PFSK-1 (cell line): Measurements from ENCODE around the gene SARDH.

Source experiments
- FOXP2 ChIP-seq: optimal IDR thresholded peaks from 2 replicates; pipeline ENCODE3; 2011; ENCODE audit warnings: borderline replicate concordance, control low read depth, inconsistent platforms; ENCODE audit not compliant: insufficient read depth; ENCODE audit errors: extremely low read length, extremely low read depth
- POLR2AphosphoS5 ChIP-seq: IDR thresholded peaks from 2 replicates; pipeline ENCODE4 v1.6.1; 2012; ENCODE audit warnings: low read depth, mild to moderate bottlenecking, control low read depth, low read length, moderate library complexity
- REST ChIP-seq, 2 experiments: IDR thresholded peaks; 2 replicates each; pipeline versions ENCODE4 v1.6.1 to v1.8.0; 2011 to 2012; ENCODE audit warnings: low read depth in 2 of 2, low read length in 2 of 2, control low read depth in 1 of 2, inconsistent platforms in 1 of 2, mild to moderate bottlenecking in 1 of 2, moderate library complexity in 1 of 2; ENCODE audit not compliant: insufficient read depth in 1 of 2
- SIN3A ChIP-seq: IDR thresholded peaks from 2 replicates; pipeline ENCODE4 v1.6.1; 2012; ENCODE audit warnings: mild to moderate bottlenecking, low read length, moderate library complexity, borderline replicate concordance; ENCODE audit not compliant: insufficient read depth
- TAF1 ChIP-seq: IDR thresholded peaks from 2 replicates; pipeline ENCODE4 v1.6.1; 2012; ENCODE audit warnings: low read length, control low read depth, borderline replicate concordance; ENCODE audit not compliant: insufficient read depth

SARDH gene

GRCh38 chr9:133669182-133669801 is 68.9 kb downstream of the SARDH start:
- TF ChIP-seq POLR2AphosphoS5 (no peak), TAF1 (no peak), FOXP2 (no peak), SIN3A (no peak), REST (IDR thresholded peaks at IDR 0.05; ENCODE audit: insufficient read depth in 1 of 2, low read depth in 2 of 2, low read length in 2 of 2) (no peak)

- no peak for TF ChIP-seq REST (IDR thresholded peaks at IDR 0.05; ENCODE audit: insufficient read depth in 1 of 2, low read depth in 2 of 2, low read length in 2 of 2)
Observed at GRCh38 chr9:133667759-133668450, 70.2 kb downstream of the SARDH start.

- TF ChIP-seq TAF1 (no peak), FOXP2 (no peak), REST (IDR thresholded peaks at IDR 0.05; ENCODE audit: insufficient read depth in 1 of 2, low read depth in 2 of 2, low read length in 2 of 2) (no peak), POLR2AphosphoS5 (no peak), SIN3A (no peak)
Observed at GRCh38 chr9:133666845-133667244, 71.3 kb downstream of the SARDH start.

- TF ChIP-seq FOXP2: no peak
- TF ChIP-seq TAF1: no peak
- no peak for TF ChIP-seq SIN3A
- no peak for TF ChIP-seq POLR2AphosphoS5
- no peak for TF ChIP-seq REST (IDR thresholded peaks at IDR 0.05; ENCODE audit: insufficient read depth in 1 of 2, low read depth in 2 of 2, low read length in 2 of 2)
Observed at GRCh38 chr9:133666387-133666786, 71.8 kb downstream of the SARDH start.
